PC-9 (cell line): Measurements from ENCODE around the gene MMP17. TPM values are rescaled to one million over a fixed set of nuclear protein-coding genes. Genes with fewer than 3 reads are reported as not detected.
"Not testable (repeated sequence)": the region's sequence is repeated elsewhere in the genome, so short reads cannot be mapped to it uniquely, and the experiment has no call there.

Experiments
- BruUV-seq: library from RNA; stranded (reverse); fragments of 400-500 nt; replicated peaks from 2 replicates; lab custom pipeline; 2021; lab: Mats Ljungman, UMichigan
- CTCF ChIA-PET: fragments of 300-600 bp; sonication (Branson Sonifier 250); formaldehyde crosslinking; loops from one replicate; lab custom pipeline; 2022; ENCODE audit warnings: antibody characterized with exemption; lab: Charles Lee
- POLR2A ChIA-PET: fragments of 300-600 bp; sonication (Branson Sonifier 250); formaldehyde crosslinking; loops from one replicate; lab custom pipeline; 2022; ENCODE audit warnings: antibody characterized with exemption; ENCODE audit not compliant: unreplicated experiment; lab: Charles Lee
- DNase-seq, 2 experiments: peaks; one replicate each; pipeline versions ENCODE4 v3.0.0 to v3.0.0-alpha.2; 2015 to 2022; ENCODE audit warnings: mixed read lengths in 1 of 2
- H2AFZ ChIP-seq: fragments of 200-600 bp; sonication (generic); 2 replicates; pipeline ENCODE4 v1.8.1; 2017; ENCODE audit warnings: antibody characterized with exemption
- H3F3A ChIP-seq: fragments of 200-600 bp; sonication (generic); 2 replicates; pipeline ENCODE4 v1.8.1; 2017; ENCODE audit warnings: antibody characterized with exemption, mild to moderate bottlenecking, low read depth; ENCODE audit not compliant: insufficient read depth
- H3K27ac ChIP-seq: fragments of 200-600 bp; sonication (generic); 2 replicates; pipeline ENCODE4 v1.6.1; 2016; ENCODE audit warnings: mixed run types
- H3K27me3 ChIP-seq: fragments of 200-600 bp; sonication (generic); 2 replicates; pipeline ENCODE4 v1.6.1; 2016; ENCODE audit warnings: low read depth, mixed run types; ENCODE audit not compliant: insufficient read depth
- H3K36me3 ChIP-seq: fragments of 200-600 bp; sonication (generic); 2 replicates; pipeline ENCODE4 v1.6.1; 2016; ENCODE audit warnings: low read depth, mixed run types
- H3K4me1 ChIP-seq: fragments of 200-600 bp; sonication (generic); replicated peaks from 2 replicates; pipeline ENCODE4 v1.6.1; 2016; ENCODE audit warnings: mixed run types; ENCODE audit not compliant: insufficient read depth
- H3K4me2 ChIP-seq: fragments of 200-600 bp; sonication (generic); 2 replicates; pipeline ENCODE4 v1.6.1; 2017; ENCODE audit warnings: mixed run types
- H3K4me3 ChIP-seq: fragments of 200-600 bp; sonication (generic); 2 replicates; pipeline ENCODE4 v1.6.1; 2016; ENCODE audit warnings: mixed run types
- H3K79me2 ChIP-seq: fragments of 200-600 bp; sonication (generic); 2 replicates; pipeline ENCODE4 v1.6.1; 2017; ENCODE audit warnings: low read depth, mixed run types
- H3K9me2 ChIP-seq: fragments of 200-600 bp; sonication (generic); 2 replicates; pipeline ENCODE4 v1.8.1; 2017; ENCODE audit warnings: mild to moderate bottlenecking; ENCODE audit not compliant: insufficient read depth
- H3K9me3 ChIP-seq: fragments of 200-600 bp; sonication (generic); 2 replicates; pipeline ENCODE4 v1.8.1; 2016; ENCODE audit warnings: low read depth; ENCODE audit not compliant: insufficient read depth
- H4K20me1 ChIP-seq: fragments of 200-600 bp; sonication (generic); 2 replicates; pipeline ENCODE4 v1.8.1; 2017; ENCODE audit not compliant: insufficient read depth
- EZH2 ChIP-seq: fragments of 200-600 bp; sonication (generic); IDR thresholded peaks from 2 replicates; pipeline ENCODE4 v1.8.0; 2017; ENCODE audit warnings: antibody characterized with exemption, low read depth
- intact Hi-C: fragments of 100-400 bp; cut with micrococcal nuclease; formaldehyde crosslinking; loops from one replicate; pipeline ENCODE4 v1.10.0; 2022; ENCODE audit not compliant: unreplicated experiment
- total RNA-seq: library from RNA; stranded (reverse); gene quantifications from 2 replicates; pipeline ENCODE4 v1.2.3, GENCODE V29; 2021
- TF ChIP-seq, protein P1 (sequence below): fragments of 200-600 bp; sonication (generic); conservative IDR thresholded peaks from 2 replicates; pipeline ENCODE4 v1.6.1; 2017; ENCODE audit warnings: mixed run types, antibody characterized with exemption, mild to moderate bottlenecking, moderate library complexity

MMP17 gene
- total RNA-seq, 1 experiment from 2014 or later, result 3.3 TPM

DNA sequence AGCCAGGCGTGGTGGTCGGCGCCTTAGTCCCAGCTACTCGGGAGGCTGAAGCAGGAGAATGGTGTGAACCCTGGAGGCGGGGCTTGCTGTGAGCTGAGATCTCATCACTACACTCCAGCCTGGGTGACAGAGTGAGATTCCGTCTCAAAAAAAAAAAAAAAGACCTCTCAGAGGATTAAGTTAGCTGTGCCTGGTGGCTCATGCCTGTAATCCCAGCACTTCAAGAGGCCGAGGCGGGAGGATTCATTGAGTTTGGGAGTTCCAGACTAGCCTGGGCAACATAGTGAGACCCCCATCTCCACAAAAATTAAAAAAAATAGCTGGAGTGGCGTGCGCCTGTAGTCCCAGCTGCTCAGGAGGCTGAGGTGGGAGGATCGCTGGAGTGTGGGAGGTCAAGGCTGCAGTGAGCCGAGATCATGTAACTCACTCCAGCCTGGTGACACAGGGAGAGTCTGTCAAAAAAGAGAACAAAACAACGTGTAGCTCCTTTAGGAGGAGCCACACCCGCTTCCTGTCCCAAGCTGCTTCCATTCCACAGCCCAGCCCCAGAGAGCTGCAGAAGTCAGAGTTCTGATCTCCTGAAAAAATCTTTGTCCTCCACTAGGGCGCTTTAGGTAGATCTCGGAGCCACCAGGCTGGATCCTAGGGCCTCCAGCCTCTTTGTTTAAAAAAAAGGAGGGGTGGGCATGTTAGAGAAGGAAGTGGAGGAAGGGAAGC lies 54.8 kb downstream of the MMP17 start:
- DNase-seq, result peak; percentile 47 to 54
- BruUV-seq, result no TSS peak
- peaks cover 46% of the 10 kb centered on the region for H3K4me1 ChIP-seq
- H3K79me2 ChIP-seq, result no peaks in the 10 kb centered on the region
- peaks cover 37% of the 10 kb centered on the region for H3F3A ChIP-seq
- no peaks in the 10 kb centered on the region for H3K27me3 ChIP-seq
- POLR2A ChIA-PET, result interaction anchor here (0.7 to 1.3 kb wide), 3 partner anchors 11 to 1135 kb away, joined by 3 to 7 read pairs (median 4); no protein-coding TSS in a partner anchor
- CTCF ChIA-PET, result interaction anchor here (0.6 to 0.7 kb wide), 2 partner anchors 19 to 717 kb away, joined by 3 read pairs; no protein-coding TSS in a partner anchor
- H3K9me3 ChIP-seq, result peaks cover 5% of the 10 kb centered on the region
- intact Hi-C loops, result no loop called here
- peak overlapping the region; percentile 60 for H3K4me2 ChIP-seq
- H3K36me3 ChIP-seq, result no peaks in the 10 kb centered on the region
- H3K9me2 ChIP-seq, result no peaks in the 10 kb centered on the region
- H4K20me1 ChIP-seq, result no peaks in the 10 kb centered on the region
- no peak for TF ChIP-seq EZH2
- TF ChIP-seq, protein P1, sequence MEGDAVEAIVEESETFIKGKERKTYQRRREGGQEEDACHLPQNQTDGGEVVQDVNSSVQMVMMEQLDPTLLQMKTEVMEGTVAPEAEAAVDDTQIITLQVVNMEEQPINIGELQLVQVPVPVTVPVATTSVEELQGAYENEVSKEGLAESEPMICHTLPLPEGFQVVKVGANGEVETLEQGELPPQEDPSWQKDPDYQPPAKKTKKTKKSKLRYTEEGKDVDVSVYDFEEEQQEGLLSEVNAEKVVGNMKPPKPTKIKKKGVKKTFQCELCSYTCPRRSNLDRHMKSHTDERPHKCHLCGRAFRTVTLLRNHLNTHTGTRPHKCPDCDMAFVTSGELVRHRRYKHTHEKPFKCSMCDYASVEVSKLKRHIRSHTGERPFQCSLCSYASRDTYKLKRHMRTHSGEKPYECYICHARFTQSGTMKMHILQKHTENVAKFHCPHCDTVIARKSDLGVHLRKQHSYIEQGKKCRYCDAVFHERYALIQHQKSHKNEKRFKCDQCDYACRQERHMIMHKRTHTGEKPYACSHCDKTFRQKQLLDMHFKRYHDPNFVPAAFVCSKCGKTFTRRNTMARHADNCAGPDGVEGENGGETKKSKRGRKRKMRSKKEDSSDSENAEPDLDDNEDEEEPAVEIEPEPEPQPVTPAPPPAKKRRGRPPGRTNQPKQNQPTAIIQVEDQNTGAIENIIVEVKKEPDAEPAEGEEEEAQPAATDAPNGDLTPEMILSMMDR, result no peak; the same call in 1 of the 2 replicates
- no peak overlapping the region for H3K4me3 ChIP-seq
- peak overlapping the region; percentile 35; the same call in 1 of the 2 replicates for H3K27ac ChIP-seq
- H2AFZ ChIP-seq, result no peak overlapping the region

DNA sequence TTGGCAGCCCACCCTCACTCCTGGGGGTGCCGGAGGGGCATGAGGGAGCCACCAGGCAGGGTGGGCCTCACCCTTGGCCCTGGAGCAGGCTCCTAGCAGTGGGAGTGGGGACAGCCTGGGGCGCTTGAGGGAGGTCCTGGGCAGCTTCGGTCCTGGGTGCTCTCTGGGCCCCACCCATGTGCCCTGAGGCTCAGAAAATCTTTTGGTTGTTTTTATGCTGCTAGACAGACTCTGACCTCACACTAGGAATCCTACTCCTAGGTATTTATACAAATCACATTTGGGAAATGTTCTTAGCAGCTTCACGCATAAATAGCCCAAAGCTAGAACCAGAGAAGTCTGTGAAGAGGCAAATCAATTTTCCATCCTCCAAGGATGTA lies 55.3 kb downstream of the MMP17 start:
- TF ChIP-seq, protein P1, result no peak
- TF ChIP-seq EZH2, result no peak
- POLR2A ChIA-PET, result interaction anchor here (0.7 to 1.3 kb wide), 3 partner anchors 11 to 1135 kb away, joined by 3 to 7 read pairs (median 4); no protein-coding TSS in a partner anchor

DNA sequence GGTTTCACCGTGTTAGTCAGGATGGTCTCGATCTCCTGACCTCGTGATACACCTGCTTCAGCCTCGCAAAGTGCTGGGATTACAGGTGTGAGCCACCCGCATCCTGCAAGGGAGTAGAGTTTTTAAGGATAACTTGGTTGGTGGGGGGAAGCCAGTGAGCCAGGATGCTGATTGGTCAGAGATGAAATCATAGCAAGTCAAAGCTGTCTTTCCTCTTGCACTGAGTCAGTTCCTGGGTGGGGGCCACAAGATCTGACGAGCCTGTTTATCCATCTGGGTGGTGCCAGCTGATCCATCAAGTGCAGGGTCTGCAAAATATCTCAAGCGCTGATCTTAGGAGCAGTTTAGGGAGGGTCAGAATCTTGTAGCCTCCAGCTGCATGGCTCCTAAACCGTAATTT lies 56.9 kb downstream of the MMP17 start:
- Histone ChIP-seq H3K27ac (peak overlapping the region; percentile 53), H3K4me1 (peaks cover 45% of the 10 kb centered on the region), H3K4me2 (peak overlapping the region; percentile 18; the same call in 1 of the 2 replicates), H3F3A (peaks cover 42% of the 10 kb centered on the region)
- DNase-seq, H3K4me3 ChIP-seq, H3K9me2 ChIP-seq, POLR2A ChIA-PET, CTCF ChIA-PET, BruUV-seq, H3K79me2 ChIP-seq, H3K27me3 ChIP-seq, intact Hi-C loops, H2AFZ ChIP-seq, H3K36me3 ChIP-seq, H4K20me1 ChIP-seq, H3K9me3 ChIP-seq: not testable (repeated sequence)

More for the DNA sequence above, 55.3 kb downstream of the MMP17 start:
- H3K4me1 ChIP-seq, result peaks cover 40% of the 10 kb centered on the region
- H3K4me3 ChIP-seq, result no peak overlapping the region
- no peaks in the 10 kb centered on the region for H3K27me3 ChIP-seq
- BruUV-seq, result no TSS peak
- H4K20me1 ChIP-seq, result no peaks in the 10 kb centered on the region
- H3F3A ChIP-seq, result peaks cover 31% of the 10 kb centered on the region
- DNase-seq, result peak; percentile 57 to 62
- no peaks in the 10 kb centered on the region for H3K9me2 ChIP-seq
- peak overlapping the region; percentile 60 for H3K4me2 ChIP-seq
- intact Hi-C loops, result no loop called here
- H3K79me2 ChIP-seq, result no peaks in the 10 kb centered on the region
- H3K36me3 ChIP-seq, result no peaks in the 10 kb centered on the region
- H2AFZ ChIP-seq, result no peak overlapping the region
- peak overlapping the region; percentile 35; the same call in 1 of the 2 replicates for H3K27ac ChIP-seq
- CTCF ChIA-PET, result interaction anchor here (0.6 to 0.7 kb wide), 2 partner anchors 18 to 717 kb away, joined by 3 read pairs; no protein-coding TSS in a partner anchor
- peaks cover 5% of the 10 kb centered on the region for H3K9me3 ChIP-seq
